Neural cell (in vitro differentiated cells): ENCODE data around the gene SLC35E1. TPM values are rescaled to one million over a fixed set of nuclear protein-coding genes. Genes with fewer than 3 reads are reported as not detected.
A peak's percentile ranks its signal among the peaks of the same experiment; 100 is the strongest.

ENCODE experiments used
- H2AFZ ChIP-seq: fragments of 200-600, 300-800 bp; sonication (generic), shearing (Covaris generic); 2 replicates; pipeline ENCODE4 v1.6.0; 2014; ENCODE audit warnings: low read depth, mild to moderate bottlenecking, antibody characterized with exemption, low read length, moderate library complexity
- H3F3A ChIP-seq: fragments of 200-600 bp; shearing (Covaris generic); 2 replicates; pipeline ENCODE4 v1.6.1; 2016; ENCODE audit warnings: mild to moderate bottlenecking, moderate library complexity, mixed read lengths, antibody characterized with exemption, low read length; ENCODE audit not compliant: insufficient read depth, poor library complexity, severe bottlenecking
- H3K27ac ChIP-seq: fragments of 200-600, 300-800 bp; sonication (generic), shearing (Covaris generic); 2 replicates; pipeline ENCODE4 v1.5.1; 2014; ENCODE audit warnings: mild to moderate bottlenecking, low read length, moderate library complexity
- H3K27me3 ChIP-seq: fragments of 300-800, 200-600 bp; sonication (generic), shearing (Covaris generic); 2 replicates; pipeline ENCODE4 v1.6.0; 2014; ENCODE audit warnings: mild to moderate bottlenecking, low read depth, low read length, moderate library complexity; ENCODE audit not compliant: insufficient read depth
- H3K36me3 ChIP-seq: fragments of 300-800, 200-600 bp; sonication (generic), shearing (Covaris generic); 2 replicates; pipeline ENCODE4 v1.5.1; 2014; ENCODE audit warnings: mild to moderate bottlenecking, antibody characterized with exemption, low read length, moderate library complexity; ENCODE audit not compliant: insufficient read depth
- H3K4me2 ChIP-seq: fragments of 300-800, 200-600 bp; sonication (generic), shearing (Covaris generic); 2 replicates; pipeline ENCODE4 v1.6.0; 2014; ENCODE audit warnings: mild to moderate bottlenecking, low read length
- H3K4me3 ChIP-seq: fragments of 300-800, 200-600 bp; sonication (generic), shearing (Covaris generic); 2 replicates; pipeline ENCODE4 v1.5.1; 2014; ENCODE audit warnings: mild to moderate bottlenecking, low read length, moderate library complexity
- H3K79me2 ChIP-seq: fragments of 200-600 bp; shearing (Covaris generic); replicated peaks from 2 replicates; pipeline ENCODE4 v1.6.0; 2014; ENCODE audit warnings: mild to moderate bottlenecking, low read length, moderate library complexity; ENCODE audit not compliant: insufficient read depth
- H3K9ac ChIP-seq: fragments of 300-800, 200-600 bp; sonication (generic), shearing (Covaris generic); 2 replicates; pipeline ENCODE4 v1.6.1; 2016; ENCODE audit warnings: mild to moderate bottlenecking, low read length, mixed read lengths
- H3K9me2 ChIP-seq: fragments of 200-600 bp; shearing (Covaris generic); 2 replicates; pipeline ENCODE4 v1.6.1; 2016; ENCODE audit warnings: mild to moderate bottlenecking, low read length, mixed read lengths; ENCODE audit not compliant: insufficient read depth
- H3K9me3 ChIP-seq: fragments of 200-600, 300-800 bp; sonication (generic), shearing (Covaris generic); 2 replicates; pipeline ENCODE4 v1.6.1; 2016; ENCODE audit warnings: mild to moderate bottlenecking, mixed run types, low read length, moderate library complexity, mixed read lengths
- H4K20me1 ChIP-seq: fragments of 200-600 bp; shearing (Covaris generic); 2 replicates; pipeline ENCODE4 v1.6.1; 2016; ENCODE audit warnings: mild to moderate bottlenecking, mixed run types; ENCODE audit not compliant: insufficient read depth
- CTCF ChIP-seq: fragments of 450-650 bp; IDR thresholded peaks from 2 replicates; pipeline ENCODE4 v1.5.1; 2014; ENCODE audit warnings: antibody characterized with exemption, mild to moderate bottlenecking, moderate library complexity; ENCODE audit not compliant: poor library complexity, severe bottlenecking
- EP300 ChIP-seq: fragments of 450-650 bp; conservative IDR thresholded peaks from 2 replicates; pipeline ENCODE4 v1.6.1; 2014; ENCODE audit warnings: antibody characterized with exemption, mild to moderate bottlenecking, moderate library complexity; ENCODE audit not compliant: poor library complexity, severe bottlenecking
- EZH2 ChIP-seq: fragments of 200-600, 300-800 bp; shearing (Covaris generic), sonication (generic); IDR thresholded peaks from 2 replicates; pipeline ENCODE4 v1.6.1; 2014; ENCODE audit warnings: antibody characterized with exemption, low read length, borderline replicate concordance, mild to moderate bottlenecking; ENCODE audit not compliant: insufficient read depth, poor library complexity, severe bottlenecking
- MXI1 ChIP-seq: fragments of 450-650 bp; conservative IDR thresholded peaks from 2 replicates; pipeline ENCODE4 v1.6.1; 2014; ENCODE audit warnings: antibody characterized with exemption, mild to moderate bottlenecking; ENCODE audit not compliant: poor library complexity, severe bottlenecking
- POLR2AphosphoS5 ChIP-seq: IDR thresholded peaks from 2 replicates; pipeline ENCODE4 v1.6.1; 2012
- RAD21 ChIP-seq: fragments of 450-650 bp; conservative IDR thresholded peaks from 2 replicates; pipeline ENCODE4 v1.6.1; 2014; ENCODE audit warnings: antibody characterized with exemption, mild to moderate bottlenecking, moderate library complexity
- SMC3 ChIP-seq: fragments of 450-650 bp; conservative IDR thresholded peaks from 2 replicates; pipeline ENCODE4 v1.6.1; 2014; ENCODE audit warnings: antibody characterized with exemption, mild to moderate bottlenecking, moderate library complexity; ENCODE audit not compliant: poor library complexity
- TAF1 ChIP-seq: IDR thresholded peaks from 2 replicates; pipeline ENCODE4 v1.6.1; 2012; ENCODE audit warnings: low read depth
- polyA plus RNA-seq: library from polyadenylated mRNA; depleted of rRNA; stranded (reverse); fragments of >200 nt; gene quantifications from 2 replicates; pipeline ENCODE4 v1.2.3, GENCODE V29; 2014
- TF ChIP-seq, protein P1 (sequence below): IDR thresholded peaks from 2 replicates; pipeline ENCODE4 v1.6.1; 2012; ENCODE audit warnings: borderline replicate concordance

SLC35E1 gene
- polyA plus RNA-seq, 1 donor from 2014 or later = 23.9 TPM

GRCh38 chr19:16542910-16543472 lies 29.2 kb downstream of the SLC35E1 start:
- no peaks in the 10 kb centered on the region for H3K9me3 ChIP-seq
- no peak for TF ChIP-seq RAD21
- TF ChIP-seq SMC3 = no peak
- no peak for TF ChIP-seq EP300
- TF ChIP-seq EZH2 = no peak
- TF ChIP-seq, protein P1, sequence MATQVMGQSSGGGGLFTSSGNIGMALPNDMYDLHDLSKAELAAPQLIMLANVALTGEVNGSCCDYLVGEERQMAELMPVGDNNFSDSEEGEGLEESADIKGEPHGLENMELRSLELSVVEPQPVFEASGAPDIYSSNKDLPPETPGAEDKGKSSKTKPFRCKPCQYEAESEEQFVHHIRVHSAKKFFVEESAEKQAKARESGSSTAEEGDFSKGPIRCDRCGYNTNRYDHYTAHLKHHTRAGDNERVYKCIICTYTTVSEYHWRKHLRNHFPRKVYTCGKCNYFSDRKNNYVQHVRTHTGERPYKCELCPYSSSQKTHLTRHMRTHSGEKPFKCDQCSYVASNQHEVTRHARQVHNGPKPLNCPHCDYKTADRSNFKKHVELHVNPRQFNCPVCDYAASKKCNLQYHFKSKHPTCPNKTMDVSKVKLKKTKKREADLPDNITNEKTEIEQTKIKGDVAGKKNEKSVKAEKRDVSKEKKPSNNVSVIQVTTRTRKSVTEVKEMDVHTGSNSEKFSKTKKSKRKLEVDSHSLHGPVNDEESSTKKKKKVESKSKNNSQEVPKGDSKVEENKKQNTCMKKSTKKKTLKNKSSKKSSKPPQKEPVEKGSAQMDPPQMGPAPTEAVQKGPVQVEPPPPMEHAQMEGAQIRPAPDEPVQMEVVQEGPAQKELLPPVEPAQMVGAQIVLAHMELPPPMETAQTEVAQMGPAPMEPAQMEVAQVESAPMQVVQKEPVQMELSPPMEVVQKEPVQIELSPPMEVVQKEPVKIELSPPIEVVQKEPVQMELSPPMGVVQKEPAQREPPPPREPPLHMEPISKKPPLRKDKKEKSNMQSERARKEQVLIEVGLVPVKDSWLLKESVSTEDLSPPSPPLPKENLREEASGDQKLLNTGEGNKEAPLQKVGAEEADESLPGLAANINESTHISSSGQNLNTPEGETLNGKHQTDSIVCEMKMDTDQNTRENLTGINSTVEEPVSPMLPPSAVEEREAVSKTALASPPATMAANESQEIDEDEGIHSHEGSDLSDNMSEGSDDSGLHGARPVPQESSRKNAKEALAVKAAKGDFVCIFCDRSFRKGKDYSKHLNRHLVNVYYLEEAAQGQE = no peak
- no peak for TF ChIP-seq POLR2AphosphoS5
- TF ChIP-seq MXI1 = no peak
- no peak for TF ChIP-seq TAF1
- no peak for TF ChIP-seq CTCF
- H3K27ac ChIP-seq = peak overlapping the region; percentile 71
- no peaks in the 10 kb centered on the region for H4K20me1 ChIP-seq
- peak overlapping the region; percentile 84 for H3K4me2 ChIP-seq
- H3K79me2 ChIP-seq = peaks cover 42% of the 10 kb centered on the region
- peak overlapping the region; percentile 77 for H3K4me3 ChIP-seq
- peak overlapping the region; percentile 87 for H3K9ac ChIP-seq
- no peaks in the 10 kb centered on the region for H3K27me3 ChIP-seq
- H2AFZ ChIP-seq = peak overlapping the region; percentile 77
- H3F3A ChIP-seq = no peaks in the 10 kb centered on the region
- no peaks in the 10 kb centered on the region for H3K36me3 ChIP-seq
- no peaks in the 10 kb centered on the region for H3K9me2 ChIP-seq

- Histone ChIP-seq H3K9me2 (no peaks in the 10 kb centered on the region), H3F3A (no peaks in the 10 kb centered on the region), H3K27ac (peak within 1 kb of the TSS; percentile 71), H2AFZ (peak within 1 kb of the TSS; percentile 77), H3K79me2 (peaks cover 47% of the 10 kb centered on the region), H3K4me2 (peak within 1 kb of the TSS; percentile 94), H3K36me3 (no peaks in the 10 kb centered on the region), H3K4me3 (peak within 1 kb of the TSS; percentile 77), H4K20me1 (peaks cover 2% of the 10 kb centered on the region), H3K27me3 (no peaks in the 10 kb centered on the region), H3K9me3 (no peaks in the 10 kb centered on the region), H3K9ac (peak within 1 kb of the TSS; percentile 87)
- peak; percentile 38 for TF ChIP-seq EP300
- peak; percentile 89 for TF ChIP-seq POLR2AphosphoS5
- no peak for TF ChIP-seq EZH2
- TF ChIP-seq, protein P1 = peak; percentile 62
- peak; percentile 55 for TF ChIP-seq RAD21
- TF ChIP-seq SMC3 = peak; percentile 51
- peak; percentile 90 for TF ChIP-seq MXI1
- no peak for TF ChIP-seq TAF1
- no peak for TF ChIP-seq CTCF
These were observed 29.9 kb downstream of the SLC35E1 start, which contains the start of gene CHERP for GRCh38 chr19:16542045-16542909. TSS of gene CHERP (minus strand) at chr19:16542437. CDS start at chr19:16542378, 59 bp downstream.
